Stimulated activated naive B cell treated with anti-CD40 and anti-IgM and Interleukin-4, amounts not matched to agents 10 μg/mL and 1 μg/mL and 100 μg/mL, for 72 hours (primary cell): ENCODE data around the gene GTF2IRD2.
"Not testable (repeated sequence)": the region's sequence is repeated elsewhere in the genome, so short reads cannot be mapped to it uniquely, and the experiment has no call there.

Experiments
- ATAC-seq, 2 donors: fragments of 150-1000 bp; cut with Tn5 transposase; replicated peaks; 2 replicates each; pipeline ENCODE4 v1.10.0; 2021; ENCODE audit warnings: moderate library complexity in 1 of 2
- DNase-seq: peaks from one replicate; pipeline ENCODE4 v3.0.0; 2021
- H3K27ac Mint-ChIP-seq: one replicate; pipeline ENCODE4 v1.8.0; 2022; ENCODE audit warnings: mild to moderate bottlenecking, mixed read lengths
- H3K27me3 Mint-ChIP-seq, 2 donors: one replicate each; pipeline ENCODE4 v1.8.0; 2022; ENCODE audit warnings: mixed read lengths in 2 of 2
- H3K36me3 Mint-ChIP-seq, 2 donors: one replicate each; pipeline ENCODE4 v1.8.0; 2022; ENCODE audit warnings: mixed read lengths in 2 of 2, mild to moderate bottlenecking in 1 of 2
- H3K4me1 Mint-ChIP-seq, 2 donors: one replicate each; pipeline ENCODE4 v1.8.0; 2022; ENCODE audit warnings: mixed read lengths in 2 of 2, mild to moderate bottlenecking in 1 of 2
- H3K4me3 Mint-ChIP-seq, 2 donors: one replicate each; pipeline ENCODE4 v1.8.0; 2022; ENCODE audit warnings: mild to moderate bottlenecking in 2 of 2, mixed read lengths in 2 of 2, moderate library complexity in 1 of 2
- H3K9me3 Mint-ChIP-seq, 2 donors: one replicate each; pipeline ENCODE4 v1.8.0; 2022; ENCODE audit warnings: mixed read lengths in 2 of 2, mild to moderate bottlenecking in 1 of 2

The GTF2IRD2 gene

DNA sequence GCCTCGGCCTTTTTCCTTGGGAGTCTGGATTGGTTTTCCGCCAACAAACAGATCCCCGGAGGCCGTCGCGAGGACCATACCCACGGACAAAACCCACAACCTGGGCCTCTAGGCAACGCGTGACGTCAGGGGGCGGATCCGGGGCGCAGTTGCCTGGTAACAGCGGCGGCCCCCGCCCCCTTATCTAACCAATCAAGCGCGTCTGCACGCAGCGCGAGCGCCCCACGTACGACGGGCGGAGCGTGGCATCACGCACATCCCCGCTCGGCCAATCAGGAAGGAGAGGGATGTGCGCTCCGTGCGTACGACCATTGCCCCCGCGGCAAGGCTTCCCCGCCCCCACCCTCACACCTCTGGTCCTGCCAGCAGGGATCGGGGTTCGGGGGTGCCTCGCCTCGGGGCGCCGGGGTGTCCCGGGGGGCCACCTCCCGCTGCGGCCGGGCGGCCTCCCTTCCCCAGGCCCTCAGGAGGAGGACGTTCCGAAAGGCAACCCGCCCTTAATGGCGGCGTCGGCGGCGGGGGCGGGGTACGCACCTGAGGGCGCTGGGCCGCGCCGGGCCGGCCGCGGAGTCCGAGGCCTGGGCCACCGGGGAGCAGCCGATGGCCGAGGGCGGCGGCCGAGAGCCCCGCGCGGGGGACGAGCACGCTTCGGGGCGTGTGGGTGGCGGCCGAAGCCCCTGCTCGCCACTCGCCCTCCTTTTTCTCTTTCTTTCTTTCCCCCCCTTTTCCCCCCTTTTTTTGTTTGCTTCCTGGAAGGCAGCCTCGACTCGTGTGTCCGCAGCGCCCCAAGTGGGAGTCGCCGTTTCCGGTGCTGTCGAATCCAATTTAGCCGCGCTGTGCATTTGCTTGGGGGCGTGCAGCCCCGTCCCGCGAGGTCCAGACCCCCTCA lies at the start of gene GTF2IRD2:
GTF2IRD2 (minus strand) TSS at position 773 of the 889 bp plus-strand sequence. CDS start 15,227 bp downstream, outside the sequence.
- H3K4me1 Mint-ChIP-seq, H3K27me3 Mint-ChIP-seq, H3K36me3 Mint-ChIP-seq, H3K9me3 Mint-ChIP-seq, DNase-seq: not testable (repeated sequence)
- Mint-ChIP-seq H3K4me3 (peak within 1 kb of the TSS; percentile 60 to 80), H3K27ac (peak within 1 kb of the TSS; percentile 82)
- peak; percentile 89 to 96 for ATAC-seq

GRCh38 chr7:74890158-74891123 lies 39.0 kb upstream of the GTF2IRD2 start:
- Mint-ChIP-seq H3K27ac (peak overlapping the region; percentile 88), H3K4me3 (peak overlapping the region; percentile 81 to 88)
- H3K9me3 Mint-ChIP-seq, H3K27me3 Mint-ChIP-seq, H3K36me3 Mint-ChIP-seq, H3K4me1 Mint-ChIP-seq: not testable (repeated sequence)
- DNase-seq (peak; percentile 59), ATAC-seq (peak; percentile 84 to 89)

GRCh38 chr7:74889518-74890129 lies 38.2 kb upstream of the GTF2IRD2 start:
- H3K27ac Mint-ChIP-seq, H3K9me3 Mint-ChIP-seq, H3K4me1 Mint-ChIP-seq, H3K36me3 Mint-ChIP-seq, H3K27me3 Mint-ChIP-seq, DNase-seq: not testable (repeated sequence)
- ATAC-seq = peak; percentile 59 to 64
- H3K4me3 Mint-ChIP-seq = peak overlapping the region in 1 of 2 donors; percentile 62

DNA sequence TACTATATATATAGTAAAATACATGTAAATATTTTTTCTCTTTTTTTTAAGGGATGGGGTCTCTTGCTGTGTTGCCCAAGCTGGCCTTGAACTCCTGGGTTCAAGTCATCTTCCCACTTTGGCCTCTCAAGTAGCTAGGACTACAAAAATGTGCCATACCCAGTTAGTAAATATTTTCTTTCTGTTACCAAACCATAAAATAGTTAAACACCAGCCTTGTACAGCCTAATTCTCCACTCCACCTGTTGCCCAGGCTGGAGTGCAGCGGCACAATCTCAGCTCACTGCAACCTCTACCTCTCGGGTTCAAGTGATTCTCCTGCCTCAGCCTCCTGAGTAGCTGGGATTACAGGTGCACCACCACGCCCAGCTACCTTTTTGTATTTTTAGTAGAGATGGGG lies 33.9 kb upstream of the GTF2IRD2 start:
- H3K9me3 Mint-ChIP-seq, ATAC-seq, H3K4me3 Mint-ChIP-seq, H3K4me1 Mint-ChIP-seq, H3K27me3 Mint-ChIP-seq, H3K27ac Mint-ChIP-seq, DNase-seq: not testable (repeated sequence)
- peaks cover 8 to 11% of the 10 kb centered on the region in 2 donors for H3K36me3 Mint-ChIP-seq

GRCh38 chr7:74882110-74882509 lies 30.7 kb upstream of the GTF2IRD2 start:
- not testable (repeated sequence) for H3K27ac Mint-ChIP-seq

GRCh38 chr7:74874748-74875512 lies 23.5 kb upstream of the GTF2IRD2 start:
- H3K9me3 Mint-ChIP-seq, DNase-seq, H3K4me1 Mint-ChIP-seq, H3K27me3 Mint-ChIP-seq, H3K4me3 Mint-ChIP-seq, H3K27ac Mint-ChIP-seq, H3K36me3 Mint-ChIP-seq, ATAC-seq: not testable (repeated sequence)

More at GRCh38 chr7:74882110-74882509, 30.7 kb upstream of the GTF2IRD2 start:
- H3K4me1 Mint-ChIP-seq, DNase-seq, ATAC-seq, H3K36me3 Mint-ChIP-seq, H3K4me3 Mint-ChIP-seq, H3K27me3 Mint-ChIP-seq, H3K9me3 Mint-ChIP-seq: not testable (repeated sequence)

DNA sequence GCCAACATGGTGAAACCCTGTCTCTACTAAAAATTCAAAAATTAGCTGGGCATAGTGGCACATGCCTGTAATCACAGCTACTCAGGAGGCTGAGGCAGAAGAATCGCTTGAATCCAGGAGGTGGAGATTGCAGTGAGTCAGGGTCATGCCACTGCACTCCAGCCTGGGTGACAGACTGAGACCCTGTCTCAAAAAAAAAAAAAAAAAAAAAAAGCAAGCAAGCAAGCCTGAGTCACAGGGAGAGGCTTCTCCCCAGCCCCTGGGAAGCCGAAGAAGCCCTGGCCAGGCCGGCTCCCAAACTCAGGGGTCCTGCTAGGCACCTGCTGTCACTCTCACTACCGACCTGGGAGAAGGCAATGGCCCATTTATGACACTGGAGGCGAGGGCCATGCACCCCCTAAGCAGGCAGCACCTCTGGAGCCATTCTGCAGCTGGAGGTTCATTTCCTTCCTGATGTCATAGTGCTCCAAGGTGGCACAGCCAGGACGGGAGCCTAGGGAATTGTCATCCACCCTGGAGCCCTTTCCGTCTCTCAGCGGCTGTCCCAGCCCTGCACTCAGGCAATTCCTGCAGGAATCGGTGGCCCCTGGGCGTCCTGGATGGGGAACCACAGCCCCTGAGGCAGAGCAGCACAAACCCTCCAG lies 22.8 kb upstream of the GTF2IRD2 start:
- not testable (repeated sequence) for H3K27ac Mint-ChIP-seq, H3K27me3 Mint-ChIP-seq, DNase-seq, H3K36me3 Mint-ChIP-seq, ATAC-seq, H3K4me3 Mint-ChIP-seq, H3K9me3 Mint-ChIP-seq, H3K4me1 Mint-ChIP-seq

GRCh38 chr7:74872542-74872941 lies 21.1 kb upstream of the GTF2IRD2 start:
- H3K9me3 Mint-ChIP-seq, H3K27me3 Mint-ChIP-seq, H3K36me3 Mint-ChIP-seq, H3K27ac Mint-ChIP-seq, H3K4me1 Mint-ChIP-seq, DNase-seq, ATAC-seq, H3K4me3 Mint-ChIP-seq: not testable (repeated sequence)

GRCh38 chr7:74865777-74866176 lies 14.4 kb upstream of the GTF2IRD2 start:
- H3K4me3 Mint-ChIP-seq, DNase-seq, H3K27ac Mint-ChIP-seq, H3K36me3 Mint-ChIP-seq, ATAC-seq, H3K4me1 Mint-ChIP-seq, H3K9me3 Mint-ChIP-seq, H3K27me3 Mint-ChIP-seq: not testable (repeated sequence)

DNA sequence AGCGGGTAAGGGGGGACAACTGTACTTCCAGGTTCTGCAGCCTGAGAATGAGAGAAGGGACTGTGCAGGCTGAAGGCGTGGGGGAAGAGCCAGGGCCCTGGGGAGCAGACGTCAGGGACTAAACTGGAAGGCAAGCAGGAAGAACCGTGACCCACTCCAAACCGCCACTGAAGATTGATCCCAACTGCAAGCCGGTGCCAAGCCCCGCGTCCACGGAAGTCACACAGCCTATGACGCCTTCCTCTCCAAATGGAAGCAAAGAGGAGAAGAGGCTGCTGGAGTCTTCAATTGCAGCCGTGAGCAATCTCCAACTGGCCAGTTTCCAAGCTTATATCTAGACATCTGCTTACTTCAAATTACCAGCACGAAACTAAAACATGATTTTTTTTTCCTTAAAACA lies 1.6 kb downstream of the GTF2IRD2 start:
- H3K27ac Mint-ChIP-seq, H3K9me3 Mint-ChIP-seq, H3K4me1 Mint-ChIP-seq, H3K36me3 Mint-ChIP-seq, H3K27me3 Mint-ChIP-seq, DNase-seq, H3K4me3 Mint-ChIP-seq, ATAC-seq: not testable (repeated sequence)

- H3K27ac Mint-ChIP-seq, H3K36me3 Mint-ChIP-seq, H3K9me3 Mint-ChIP-seq, H3K4me1 Mint-ChIP-seq, H3K27me3 Mint-ChIP-seq, H3K4me3 Mint-ChIP-seq, ATAC-seq, DNase-seq: not testable (repeated sequence)
Observed at GRCh38 chr7:74830411-74830810, 21.0 kb downstream of the GTF2IRD2 start.

DNA sequence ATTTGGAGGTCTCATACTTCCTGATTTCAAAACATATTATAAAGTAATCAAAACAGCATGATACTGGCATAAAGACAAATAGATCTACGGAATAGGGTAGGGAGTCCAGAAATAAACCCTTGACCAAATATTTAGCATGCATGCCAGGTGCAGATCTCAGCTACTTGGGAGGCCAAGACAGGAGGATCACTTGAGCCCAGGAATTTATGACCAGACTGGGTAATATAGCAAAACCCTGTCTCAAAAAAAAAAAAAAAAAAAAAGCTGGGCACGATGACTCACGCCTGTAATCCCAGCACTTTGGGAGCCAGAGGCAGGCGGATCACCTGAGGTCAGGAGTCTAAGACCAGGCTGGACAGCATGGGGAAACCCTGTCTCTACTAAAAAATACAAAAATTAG lies 21.4 kb downstream of the GTF2IRD2 start:
- H3K9me3 Mint-ChIP-seq, H3K4me3 Mint-ChIP-seq, H3K4me1 Mint-ChIP-seq, H3K27ac Mint-ChIP-seq, DNase-seq, ATAC-seq, H3K36me3 Mint-ChIP-seq, H3K27me3 Mint-ChIP-seq: not testable (repeated sequence)

DNA sequence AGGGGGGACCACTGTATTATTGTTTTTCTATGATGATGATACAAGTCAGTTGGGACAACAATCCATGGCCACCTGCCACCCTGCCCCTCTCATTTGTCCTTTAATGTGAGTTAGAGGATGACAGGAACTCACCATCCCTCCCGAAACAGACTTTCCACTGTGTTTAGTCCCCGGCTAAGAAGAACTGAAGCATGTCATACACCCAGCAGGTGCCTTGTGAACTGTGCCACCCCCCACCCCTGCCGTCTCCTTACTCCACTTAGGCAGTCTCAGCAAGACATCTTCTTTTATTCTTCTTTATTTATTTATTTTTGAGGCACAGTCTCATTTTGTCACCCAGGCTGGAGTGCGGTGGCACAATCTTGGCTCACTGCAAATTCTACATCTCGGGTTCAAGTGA lies 30.1 kb downstream of the GTF2IRD2 start:
- not testable (repeated sequence) for H3K9me3 Mint-ChIP-seq, H3K27ac Mint-ChIP-seq, ATAC-seq, H3K4me1 Mint-ChIP-seq, H3K4me3 Mint-ChIP-seq, H3K27me3 Mint-ChIP-seq, H3K36me3 Mint-ChIP-seq, DNase-seq
